NT2/D1 (cell line): ENCODE results near the gene TFPI.
"Not testable (repeated sequence)": the region's sequence is repeated elsewhere in the genome, so short reads cannot be mapped to it uniquely, and the experiment has no call there.

ENCODE experiments used
- SUZ12 ChIP-seq: IDR thresholded peaks from 2 replicates; pipeline ENCODE4 v1.6.1; 2011; ENCODE audit not compliant: insufficient read length, insufficient read depth; ENCODE audit errors: extremely low read depth
- YY1 ChIP-seq: IDR thresholded peaks from 2 replicates; pipeline ENCODE4 v1.6.1; 2011; ENCODE audit not compliant: insufficient read length, insufficient read depth
- ZNF274 ChIP-seq: IDR thresholded peaks from 2 replicates; pipeline ENCODE4 v1.6.1; 2011; ENCODE audit warnings: mild to moderate bottlenecking, low read depth, low read length

DNA sequence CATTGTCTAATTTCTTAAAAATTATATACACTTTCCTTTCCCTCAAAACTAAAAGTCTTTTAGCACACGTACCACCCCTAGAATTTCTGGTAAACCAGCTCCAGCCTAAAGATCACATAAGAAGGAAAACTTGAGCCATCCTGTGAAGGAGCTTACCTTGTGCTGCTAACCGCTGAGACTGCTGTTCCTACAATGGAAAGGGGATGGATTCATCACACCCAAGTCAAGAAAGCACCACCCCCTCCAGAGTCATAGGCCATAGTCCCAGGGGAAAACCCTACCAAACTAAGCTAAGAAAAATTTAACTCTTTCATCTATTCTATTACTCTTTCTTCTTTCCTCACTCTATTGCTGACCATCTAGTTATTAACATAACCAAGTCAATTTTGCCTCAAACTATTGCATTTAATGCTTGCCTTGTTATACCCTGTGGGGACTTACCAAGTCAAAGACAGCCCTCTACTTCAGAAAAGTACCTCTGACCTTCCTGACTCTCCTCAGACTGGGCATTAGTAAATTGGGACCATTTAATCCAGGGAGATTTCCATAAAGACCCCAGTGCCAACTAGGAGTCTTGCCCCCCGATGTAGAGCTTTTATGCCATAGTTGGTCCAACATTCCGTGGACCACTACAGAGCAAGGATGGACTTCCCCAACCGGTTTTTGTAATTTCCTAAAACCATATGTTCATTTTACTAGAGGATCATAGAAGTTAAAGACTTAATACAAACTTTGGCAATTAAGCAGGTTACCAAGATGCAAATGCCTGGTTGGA lies 40.6 kb downstream of the TFPI start:
- not testable (repeated sequence) for TF ChIP-seq YY1, SUZ12, ZNF274
